HG03095 (cell line): Measurements from ENCODE around the gene YY1AP1.
"Not testable (repeated sequence)": the region's sequence is repeated elsewhere in the genome, so short reads cannot be mapped to it uniquely, and the experiment has no call there.

ENCODE experiments used
- ATAC-seq: cut with Tn5 transposase; IDR thresholded peaks from one replicate; pipeline ENCODE4 v1.9.1; 2021; ENCODE audit warnings: moderate library complexity; ENCODE audit not compliant: unreplicated experiment

YY1AP1 gene

GRCh38 chr1:155648207-155649147 is 40.1 kb downstream of the YY1AP1 start:
- no peak for ATAC-seq

GRCh38 chr1:155646307-155646706 is 42.3 kb downstream of the YY1AP1 start:
- ATAC-seq, result no peak

- no peak for ATAC-seq
Measured at GRCh38 chr1:155645648-155646047, 42.9 kb downstream of the YY1AP1 start.

- no peak for ATAC-seq
Measured at GRCh38 chr1:155645034-155645598, 43.5 kb downstream of the YY1AP1 start.

GRCh38 chr1:155643230-155643629 is 45.3 kb downstream of the YY1AP1 start:
- ATAC-seq, result no peak

- ATAC-seq, result not testable (repeated sequence)
Measured at GRCh38 chr1:155642559-155643180, 45.9 kb downstream of the YY1AP1 start.

GRCh38 chr1:155640367-155640766 is 48.2 kb downstream of the YY1AP1 start:
- ATAC-seq, result no peak

GRCh38 chr1:155636397-155637153 is 52.0 kb downstream of the YY1AP1 start:
- no peak for ATAC-seq

- not testable (repeated sequence) for ATAC-seq
Measured at GRCh38 chr1:155626428-155626827, 62.1 kb downstream of the YY1AP1 start.

- no peak for ATAC-seq
Measured at GRCh38 chr1:155623357-155623756, 65.2 kb downstream of the YY1AP1 start.

GRCh38 chr1:155622191-155622590 is 66.4 kb downstream of the YY1AP1 start:
- ATAC-seq, result no peak

- ATAC-seq, result not testable (repeated sequence)
Measured at GRCh38 chr1:155613226-155613625, 75.3 kb downstream of the YY1AP1 start.

GRCh38 chr1:155610257-155610647 is 78.3 kb downstream of the YY1AP1 start:
- ATAC-seq, result peak; percentile 7

GRCh38 chr1:155609515-155610256 is 78.9 kb downstream of the YY1AP1 start, which contains the start of gene MSTO1:
TSS of gene MSTO1 (plus strand) at chr1:155610218. CDS start at chr1:155610249, 31 bp downstream.
- peak; percentile 93 for ATAC-seq
